HepG2 (cell line): ENCODE results near the gene WDR76. TPM values are rescaled to one million over a fixed set of nuclear protein-coding genes. Genes with fewer than 3 reads are reported as not detected.
A peak's percentile ranks its signal among the peaks of the same experiment; 100 is the strongest.

Source experiments
- ATF5 ChIP-seq: sonication (generic); formaldehyde crosslinking; IDR thresholded peaks from 2 replicates; pipeline ENCODE4 v1.4.0; 2020; ENCODE audit warnings: mild to moderate bottlenecking, low read depth, missing genetic modification reagents
- CAMTA2 ChIP-seq: sonication (generic); formaldehyde crosslinking; IDR thresholded peaks from 2 replicates; pipeline ENCODE4 v1.4.0; 2020; ENCODE audit warnings: mild to moderate bottlenecking, missing genetic modification reagents, borderline replicate concordance
- CBX2 ChIP-seq, 2 experiments: fragments of 200-600 bp in 1 of 2; sonication (generic); formaldehyde crosslinking in 1 of 2; IDR thresholded peaks; 2 replicates each; pipeline versions ENCODE4 v1.7.0 to v1.8.1; 2018 to 2022; ENCODE audit warnings: low read depth in 2 of 2, low read length in 1 of 2, mild to moderate bottlenecking in 1 of 2, missing genetic modification reagents in 1 of 2
- MYC ChIP-seq: sonication (generic); formaldehyde crosslinking; IDR thresholded peaks from 2 replicates; pipeline ENCODE4 v1.9.0; 2021; ENCODE audit warnings: missing genetic modification reagents, borderline replicate concordance
- PBX2 ChIP-seq: IDR thresholded peaks from 2 replicates; pipeline ENCODE4 v1.6.1; 2016; ENCODE audit warnings: control low read depth
- PHB2 ChIP-seq: fragments of 450-650 bp; IDR thresholded peaks from 2 replicates; pipeline ENCODE4 v1.6.1; 2018; ENCODE audit not compliant: partially characterized antibody
- RBM39 ChIP-seq: fragments of 200-400 bp; formaldehyde crosslinking; IDR thresholded peaks from one replicate; pipeline ENCODE4 v1.6.1; 2018; ENCODE audit warnings: antibody characterized with exemption, mild to moderate bottlenecking, low read depth, low read length; ENCODE audit not compliant: poor library complexity, severe bottlenecking
- SP2 ChIP-seq: sonication (generic); formaldehyde crosslinking; IDR thresholded peaks from 2 replicates; pipeline ENCODE4 v1.5.1; 2020; ENCODE audit warnings: mild to moderate bottlenecking, missing genetic modification reagents
- SRSF1 ChIP-seq: fragments of 200-400 bp; formaldehyde crosslinking; optimal IDR thresholded peaks from 2 replicates; pipeline ENCODE3; 2017; ENCODE audit warnings: mild to moderate bottlenecking, low read depth, low read length, moderate library complexity
- SUZ12 ChIP-seq: fragments of 150-350 bp; IDR thresholded peaks from 2 replicates; pipeline ENCODE4 v1.6.1; 2014; ENCODE audit warnings: low read depth, low read length
- THAP7 ChIP-seq: sonication (generic); formaldehyde crosslinking; IDR thresholded peaks from 2 replicates; pipeline ENCODE4 v1.8.1; 2023; ENCODE audit warnings: mild to moderate bottlenecking, missing genetic modification reagents
- ZFP36L2 ChIP-seq: sonication (generic); formaldehyde crosslinking; IDR thresholded peaks from 2 replicates; pipeline ENCODE4 v1.4.0; 2020; ENCODE audit warnings: missing genetic modification reagents
- ZGPAT ChIP-seq: IDR thresholded peaks from 2 replicates; pipeline ENCODE4 v1.6.1; 2016; ENCODE audit warnings: mild to moderate bottlenecking
- ZMAT5 ChIP-seq: sonication (generic); formaldehyde crosslinking; IDR thresholded peaks from 2 replicates; pipeline ENCODE4 v1.5.0; 2020; ENCODE audit warnings: mild to moderate bottlenecking, low read depth, missing genetic modification reagents, borderline replicate concordance
- ZNF350 ChIP-seq: sonication (generic); formaldehyde crosslinking; IDR thresholded peaks from 2 replicates; pipeline ENCODE4 v1.4.0; 2020; ENCODE audit warnings: mild to moderate bottlenecking, low read depth, missing genetic modification reagents, borderline replicate concordance
- ZNF546 ChIP-seq: sonication (generic); formaldehyde crosslinking; conservative IDR thresholded peaks from 2 replicates; pipeline ENCODE4 v1.8.1; 2023; ENCODE audit warnings: mild to moderate bottlenecking, missing genetic modification reagents
- ZNF619 ChIP-seq: sonication (generic); formaldehyde crosslinking; IDR thresholded peaks from 2 replicates; pipeline ENCODE4 v1.4.0; 2020; ENCODE audit warnings: mild to moderate bottlenecking, missing genetic modification reagents
- ZNF782 ChIP-seq: sonication (generic); formaldehyde crosslinking; IDR thresholded peaks from 2 replicates; pipeline ENCODE4 v1.4.0; 2020; ENCODE audit warnings: missing genetic modification reagents, mild to moderate bottlenecking, borderline replicate concordance
- ZNF879 ChIP-seq: sonication (generic); formaldehyde crosslinking; IDR thresholded peaks from 2 replicates; pipeline ENCODE4 v1.8.1; 2023; ENCODE audit warnings: missing genetic modification reagents
- ZSCAN5A ChIP-seq: sonication (generic); formaldehyde crosslinking; IDR thresholded peaks from 2 replicates; pipeline ENCODE4 v1.8.0; 2022; ENCODE audit warnings: mild to moderate bottlenecking, missing genetic modification reagents, borderline replicate concordance
- polyA plus RNA-seq, 8 experiments: library from polyadenylated mRNA; depleted of rRNA in 3 of 8; stranded (reverse) in 7 of 8; unstranded in 1 of 8; fragments of >200 nt; fragmentation: Illumina TruSeq in 4 of 8; extraction: Trizol in 4 of 8; gene quantifications; 2 replicates each; pipeline versions ENCODE4 v1.2.1 to v1.2.3, GENCODE V29; 2011 to 2016; ENCODE audit warnings: low read depth in 4 of 8, missing spikeins in 1 of 8, mixed read lengths in 1 of 8; ENCODE audit not compliant: insufficient read depth in 1 of 8
- total RNA-seq, 5 experiments: library from RNA; depleted of rRNA; stranded (reverse); fragments of >200 nt; fragmentation: Illumina TruSeq; extraction: Trizol; gene quantifications; 2 replicates each; pipeline ENCODE4 v1.2.3, GENCODE V29; 2016; ENCODE audit warnings: low read depth in 1 of 5

Gene WDR76
- total and polyA plus RNA-seq, 2 of the 13 experiments (the other 11 are each of a cell fraction or from before 2014, with no cell fraction given) = 1.1 to 9.7 TPM

GRCh38 chr15:43800286-43801141 is 26.3 kb upstream of the WDR76 start, which contains the start of gene HYPK (continued):
- TF ChIP-seq ZGPAT (peak; percentile 71; the same call in 1 of the 2 replicates), ZSCAN5A (CRISPR knock-in tag) (no peak), ZNF782 (no peak), CAMTA2 (CRISPR knock-in tag) (no peak), RBM39 (peak; percentile 67), SP2 (CRISPR knock-in tag) (peak; percentile 68), ZNF546 (CRISPR knock-in tag) (0 out of 2 replicates have a peak, but pooled peaks have one; percentile 58), SRSF1 (no peak), PHB2 (no peak), MYC (CRISPR knock-in tag) (peak; percentile 80), ZFP36L2 (CRISPR knock-in tag) (no peak; the same call in 1 of the 2 replicates), ATF5 (CRISPR knock-in tag) (no peak), ZNF879 (CRISPR knock-in tag) (no peak), THAP7 (CRISPR knock-in tag) (peak; percentile 54; the same call in 1 of the 2 replicates), PBX2 (no peak), ZMAT5 (CRISPR knock-in tag) (no peak), CBX2 (IDR thresholded peaks at IDR 0.05; ENCODE audit: low read depth, low read length) (no peak), CBX2 (CRISPR knock-in tag; IDR thresholded peaks at IDR 0.05; ENCODE audit: low read depth) (no peak), SUZ12 (no peak), ZNF350 (CRISPR knock-in tag) (peak; percentile 37; the same call in 1 of the 2 replicates), ZNF619 (CRISPR knock-in tag) (no peak)
